K562 (cell line): Measurements from ENCODE around the gene CERS2. TPM values are rescaled to one million over a fixed set of nuclear protein-coding genes. Genes with fewer than 3 reads are reported as not detected.

Experiments used
- CEBPG ChIP-seq, 3 experiments: fragments of 200-800 bp in 1 of 3; sonication (Bioruptor generic) in 1 of 3; sonication (generic) in 1 of 3; formaldehyde crosslinking in 1 of 3; IDR thresholded peaks in 2 of 3; conservative IDR thresholded peaks in 1 of 3; 2 replicates each; pipeline versions ENCODE4 v1.6.1 to v1.8.0; 2016 to 2022; ENCODE audit warnings: missing compliant biosample characterization in 2 of 3, missing genetic modification characterization in 2 of 3, mild to moderate bottlenecking in 1 of 3, missing genetic modification reagents in 1 of 3
- GABPA ChIP-seq: fragments of 200-800 bp; sonication (Bioruptor generic); conservative IDR thresholded peaks from 2 replicates; pipeline ENCODE4 v1.6.1; 2016; ENCODE audit warnings: low read depth, missing genetic modification characterization, missing compliant biosample characterization
- GTF2E2 ChIP-seq: fragments of 200-800 bp; sonication (Bioruptor generic); IDR thresholded peaks from 2 replicates; pipeline ENCODE4 v1.6.1; 2016; ENCODE audit warnings: missing genetic modification characterization, missing compliant biosample characterization
- MYC ChIP-seq, 2 experiments: fragments of 250-450 bp in 1 of 2; sonication (Bioruptor Pico) in 1 of 2; IDR thresholded peaks; 2 replicates each; pipeline versions ENCODE4 v1.5.1 to v1.6.1; 2012 to 2021; ENCODE audit warnings: low read depth in 2 of 2, borderline replicate concordance in 1 of 2, improper control_type of control experiment in 1 of 2, low read length in 1 of 2, mild to moderate bottlenecking in 1 of 2, moderate library complexity in 1 of 2
- PTBP1 ChIP-seq: fragments of 200-400 bp; formaldehyde crosslinking; IDR thresholded peaks from 2 replicates; pipeline ENCODE4 v1.6.1; 2017; ENCODE audit warnings: low read depth, low read length
- RBM17 ChIP-seq: fragments of 200-400 bp; formaldehyde crosslinking; IDR thresholded peaks from 2 replicates; pipeline ENCODE4 v1.6.1; 2017; ENCODE audit warnings: low read depth, mild to moderate bottlenecking, low read length, borderline replicate concordance
- RBM25 ChIP-seq: fragments of 200-400 bp; formaldehyde crosslinking; IDR thresholded peaks from 2 replicates; pipeline ENCODE4 v1.6.1; 2018; ENCODE audit warnings: low read length, low read depth, moderate library complexity; ENCODE audit not compliant: severe bottlenecking
- SRSF1 ChIP-seq: fragments of 200-400 bp; formaldehyde crosslinking; IDR thresholded peaks from 2 replicates; pipeline ENCODE4 v1.6.1; 2017; ENCODE audit warnings: mild to moderate bottlenecking, low read depth, low read length, moderate library complexity
- STAT5A ChIP-seq: IDR thresholded peaks from 2 replicates; pipeline ENCODE4 v1.6.1; 2012; ENCODE audit warnings: low read length, inconsistent platforms, borderline replicate concordance
- TBL1XR1 ChIP-seq, 2 experiments: IDR thresholded peaks; 2 replicates each; pipeline ENCODE4 v1.6.1; 2012; ENCODE audit warnings: improper control_type of control experiment in 2 of 2, low read length in 2 of 2, mild to moderate bottlenecking in 1 of 2
- ZNF274 ChIP-seq: IDR thresholded peaks from 2 replicates; pipeline ENCODE4 v1.6.1; 2011; ENCODE audit warnings: low read depth, mild to moderate bottlenecking, low read length, moderate library complexity, borderline replicate concordance
- ZNF3 ChIP-seq: fragments of 250-450 bp; sonication (Bioruptor Pico); IDR thresholded peaks from 2 replicates; pipeline ENCODE4 v1.5.0; 2021; ENCODE audit warnings: mild to moderate bottlenecking, moderate library complexity
- ZNF384 ChIP-seq: IDR thresholded peaks from 2 replicates; pipeline ENCODE4 v1.6.1; 2012; ENCODE audit warnings: low read depth, low read length, improper control_type of control experiment
- polyA plus RNA-seq, 8 experiments: library from polyadenylated mRNA; depleted of rRNA in 4 of 8; stranded (reverse) in 5 of 8; unstranded in 3 of 8; fragments of >200 nt; fragmentation: Nextera tagmentation in 2 of 8; fragmentation: Illumina TruSeq in 1 of 8; extraction: Ambion mirVana in 2 of 8; extraction: Trizol in 1 of 8; gene quantifications; 2 replicates each; pipeline versions ENCODE4 v1.2.1 to v1.2.3, GENCODE V29; 2011 to 2014; ENCODE audit warnings: inconsistent platforms in 1 of 8, missing spikeins in 1 of 8
- total RNA-seq, 7 experiments: library from RNA; depleted of rRNA in 6 of 7; stranded (reverse); fragments of >200 nt in 6 of 7; fragmentation: Illumina TruSeq in 2 of 7; extraction: Trizol in 2 of 7; gene quantifications; 2 replicates each; pipeline versions ENCODE4 v1.2.1 to v1.2.3, GENCODE V29; 2011 to 2021; ENCODE audit warnings: low replicate concordance in 1 of 7
- TF ChIP-seq, protein P1 (sequence below): fragments of 450-650 bp; formaldehyde crosslinking; IDR thresholded peaks from 2 replicates; pipeline ENCODE4 v1.4.0; 2022; ENCODE audit warnings: mild to moderate bottlenecking, moderate library complexity
- TF ChIP-seq, protein P2 (sequence below), 2 experiments: fragments of 450-650 bp in 1 of 2; sonication (generic) in 1 of 2; formaldehyde crosslinking in 1 of 2; IDR thresholded peaks in 1 of 2; conservative IDR thresholded peaks in 1 of 2; 2 replicates each; pipeline versions ENCODE4 v1.6.1 to v1.8.1; 2016 to 2023; ENCODE audit warnings: mild to moderate bottlenecking in 2 of 2, moderate library complexity in 2 of 2, inconsistent platforms in 1 of 2, missing genetic modification reagents in 1 of 2
- TF ChIP-seq, protein P3 (sequence below): fragments of 450-650 bp; IDR thresholded peaks from 2 replicates; pipeline ENCODE4 v1.6.1; 2016
- TF ChIP-seq, protein P4 (sequence below): fragments of 250-450 bp; sonication (Bioruptor Pico); IDR thresholded peaks from 2 replicates; pipeline ENCODE4 v1.4.0; 2020; ENCODE audit warnings: borderline replicate concordance
- TF ChIP-seq, protein P5 (sequence below): fragments of 250-450 bp; sonication (Bioruptor Pico); IDR thresholded peaks from 2 replicates; pipeline ENCODE4 v1.5.0; 2021
- TF ChIP-seq, protein P6 (sequence below): fragments of 250-450 bp; sonication (Bioruptor Pico); IDR thresholded peaks from 2 replicates; pipeline ENCODE4 v1.5.0; 2020; ENCODE audit warnings: mild to moderate bottlenecking, borderline replicate concordance

CERS2 gene
- total and polyA plus RNA-seq, 9 of the 15 experiments (the other 6 are each of a cell fraction or from before 2014, with no cell fraction given) = 23.4 to 295 (median 132) TPM

DNA sequence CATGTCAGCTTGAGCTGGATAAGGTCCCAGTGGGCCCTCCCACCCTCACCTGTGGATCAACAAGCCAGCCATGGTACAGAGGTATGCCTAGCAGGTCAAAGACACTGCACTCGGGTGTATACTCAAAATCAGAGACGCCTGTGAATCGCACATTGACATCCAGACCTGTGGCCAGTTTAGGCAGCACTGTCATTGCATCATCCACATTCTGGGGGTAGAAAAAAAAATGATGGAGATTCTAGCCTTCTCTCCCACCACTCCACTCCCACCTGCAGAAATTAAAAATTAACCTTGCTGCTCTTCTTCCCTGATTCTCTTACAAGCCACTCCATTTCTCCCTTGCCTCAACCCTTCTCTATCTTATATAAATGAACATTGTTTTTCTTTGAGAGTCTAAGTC lies 25.8 kb upstream of the CERS2 start (continued):
- TF ChIP-seq, protein P1, sequence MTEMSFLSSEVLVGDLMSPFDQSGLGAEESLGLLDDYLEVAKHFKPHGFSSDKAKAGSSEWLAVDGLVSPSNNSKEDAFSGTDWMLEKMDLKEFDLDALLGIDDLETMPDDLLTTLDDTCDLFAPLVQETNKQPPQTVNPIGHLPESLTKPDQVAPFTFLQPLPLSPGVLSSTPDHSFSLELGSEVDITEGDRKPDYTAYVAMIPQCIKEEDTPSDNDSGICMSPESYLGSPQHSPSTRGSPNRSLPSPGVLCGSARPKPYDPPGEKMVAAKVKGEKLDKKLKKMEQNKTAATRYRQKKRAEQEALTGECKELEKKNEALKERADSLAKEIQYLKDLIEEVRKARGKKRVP (CRISPR knock-in tag) = peak; percentile 37; the same call in 1 of the 2 replicates
- TF ChIP-seq GTF2E2 (peak; percentile 37; the same call in 1 of the 2 replicates), TBL1XR1 (IDR thresholded peaks at IDR 0.05; ENCODE audit: low read length in 2 of 2) (no peak), CEBPG (CRISPR knock-in tag; IDR thresholded peaks at IDR 0.05) (peak; percentile 85), CEBPG (tag; conservative IDR thresholded peaks at IDR 0.05 in 1 of 2, IDR thresholded peaks at IDR 0.05 in 1 of 2) (peak; percentile 84 to 92), PTBP1 (no peak), STAT5A (no peak), MYC (IDR thresholded peaks at IDR 0.05; ENCODE audit: low read depth, low read length) (0 out of 2 replicates have a peak, but pooled peaks have one; percentile 12), MYC (CRISPR knock-in tag; IDR thresholded peaks at IDR 0.05; ENCODE audit: borderline replicate concordance, low read depth) (no peak), RBM25 (no peak), SRSF1 (no peak), ZNF3 (CRISPR knock-in tag) (no peak), ZNF274 (no peak), RBM17 (no peak), ZNF384 (0 out of 2 replicates have a peak, but pooled peaks have one; percentile 48), GABPA (tag) (no peak)
- TF ChIP-seq, protein P2, sequence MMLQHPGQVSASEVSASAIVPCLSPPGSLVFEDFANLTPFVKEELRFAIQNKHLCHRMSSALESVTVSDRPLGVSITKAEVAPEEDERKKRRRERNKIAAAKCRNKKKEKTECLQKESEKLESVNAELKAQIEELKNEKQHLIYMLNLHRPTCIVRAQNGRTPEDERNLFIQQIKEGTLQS (IDR thresholded peaks at IDR 0.05) = peak; percentile 94
- TF ChIP-seq, protein P2 (CRISPR knock-in tag; conservative IDR thresholded peaks at IDR 0.05) = no peak
- TF ChIP-seq, protein P3, sequence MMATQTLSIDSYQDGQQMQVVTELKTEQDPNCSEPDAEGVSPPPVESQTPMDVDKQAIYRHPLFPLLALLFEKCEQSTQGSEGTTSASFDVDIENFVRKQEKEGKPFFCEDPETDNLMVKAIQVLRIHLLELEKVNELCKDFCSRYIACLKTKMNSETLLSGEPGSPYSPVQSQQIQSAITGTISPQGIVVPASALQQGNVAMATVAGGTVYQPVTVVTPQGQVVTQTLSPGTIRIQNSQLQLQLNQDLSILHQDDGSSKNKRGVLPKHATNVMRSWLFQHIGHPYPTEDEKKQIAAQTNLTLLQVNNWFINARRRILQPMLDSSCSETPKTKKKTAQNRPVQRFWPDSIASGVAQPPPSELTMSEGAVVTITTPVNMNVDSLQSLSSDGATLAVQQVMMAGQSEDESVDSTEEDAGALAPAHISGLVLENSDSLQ = no peak
- TF ChIP-seq, protein P4, sequence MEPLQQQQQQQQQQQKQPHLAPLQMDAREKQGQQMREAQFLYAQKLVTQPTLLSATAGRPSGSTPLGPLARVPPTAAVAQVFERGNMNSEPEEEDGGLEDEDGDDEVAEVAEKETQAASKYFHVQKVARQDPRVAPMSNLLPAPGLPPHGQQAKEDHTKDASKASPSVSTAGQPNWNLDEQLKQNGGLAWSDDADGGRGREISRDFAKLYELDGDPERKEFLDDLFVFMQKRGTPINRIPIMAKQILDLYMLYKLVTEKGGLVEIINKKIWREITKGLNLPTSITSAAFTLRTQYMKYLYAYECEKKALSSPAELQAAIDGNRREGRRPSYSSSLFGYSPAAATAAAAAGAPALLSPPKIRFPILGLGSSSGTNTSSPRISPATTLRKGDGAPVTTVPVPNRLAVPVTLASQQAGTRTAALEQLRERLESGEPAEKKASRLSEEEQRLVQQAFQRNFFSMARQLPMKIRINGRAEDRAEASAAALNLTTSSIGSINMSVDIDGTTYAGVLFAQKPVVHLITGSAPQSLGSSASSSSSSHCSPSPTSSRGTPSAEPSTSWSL = no peak
- TF ChIP-seq, protein P5, sequence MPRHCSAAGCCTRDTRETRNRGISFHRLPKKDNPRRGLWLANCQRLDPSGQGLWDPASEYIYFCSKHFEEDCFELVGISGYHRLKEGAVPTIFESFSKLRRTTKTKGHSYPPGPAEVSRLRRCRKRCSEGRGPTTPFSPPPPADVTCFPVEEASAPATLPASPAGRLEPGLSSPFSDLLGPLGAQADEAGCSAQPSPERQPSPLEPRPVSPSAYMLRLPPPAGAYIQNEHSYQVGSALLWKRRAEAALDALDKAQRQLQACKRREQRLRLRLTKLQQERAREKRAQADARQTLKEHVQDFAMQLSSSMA (CRISPR knock-in tag) = no peak
- TF ChIP-seq, protein P6, sequence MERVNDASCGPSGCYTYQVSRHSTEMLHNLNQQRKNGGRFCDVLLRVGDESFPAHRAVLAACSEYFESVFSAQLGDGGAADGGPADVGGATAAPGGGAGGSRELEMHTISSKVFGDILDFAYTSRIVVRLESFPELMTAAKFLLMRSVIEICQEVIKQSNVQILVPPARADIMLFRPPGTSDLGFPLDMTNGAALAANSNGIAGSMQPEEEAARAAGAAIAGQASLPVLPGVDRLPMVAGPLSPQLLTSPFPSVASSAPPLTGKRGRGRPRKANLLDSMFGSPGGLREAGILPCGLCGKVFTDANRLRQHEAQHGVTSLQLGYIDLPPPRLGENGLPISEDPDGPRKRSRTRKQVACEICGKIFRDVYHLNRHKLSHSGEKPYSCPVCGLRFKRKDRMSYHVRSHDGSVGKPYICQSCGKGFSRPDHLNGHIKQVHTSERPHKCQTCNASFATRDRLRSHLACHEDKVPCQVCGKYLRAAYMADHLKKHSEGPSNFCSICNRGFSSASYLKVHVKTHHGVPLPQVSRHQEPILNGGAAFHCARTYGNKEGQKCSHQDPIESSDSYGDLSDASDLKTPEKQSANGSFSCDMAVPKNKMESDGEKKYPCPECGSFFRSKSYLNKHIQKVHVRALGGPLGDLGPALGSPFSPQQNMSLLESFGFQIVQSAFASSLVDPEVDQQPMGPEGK (CRISPR knock-in tag) = no peak
